Activated CD8-positive, alpha-beta memory T cell treated with anti-CD3 and anti-CD28 coated beads for 48 hours (primary cell): ENCODE results near the gene SCARF2.
A peak's percentile ranks its signal among the peaks of the same experiment; 100 is the strongest.
"Not testable (repeated sequence)": the region's sequence is repeated elsewhere in the genome, so short reads cannot be mapped to it uniquely, and the experiment has no call there.

Experiments
- DNase-seq, 3 experiments: peaks; one replicate each; pipeline ENCODE4 v3.0.0-alpha.2; 2020; ENCODE audit warnings: low read depth in 2 of 3, low spot score in 2 of 3

Gene SCARF2

DNA sequence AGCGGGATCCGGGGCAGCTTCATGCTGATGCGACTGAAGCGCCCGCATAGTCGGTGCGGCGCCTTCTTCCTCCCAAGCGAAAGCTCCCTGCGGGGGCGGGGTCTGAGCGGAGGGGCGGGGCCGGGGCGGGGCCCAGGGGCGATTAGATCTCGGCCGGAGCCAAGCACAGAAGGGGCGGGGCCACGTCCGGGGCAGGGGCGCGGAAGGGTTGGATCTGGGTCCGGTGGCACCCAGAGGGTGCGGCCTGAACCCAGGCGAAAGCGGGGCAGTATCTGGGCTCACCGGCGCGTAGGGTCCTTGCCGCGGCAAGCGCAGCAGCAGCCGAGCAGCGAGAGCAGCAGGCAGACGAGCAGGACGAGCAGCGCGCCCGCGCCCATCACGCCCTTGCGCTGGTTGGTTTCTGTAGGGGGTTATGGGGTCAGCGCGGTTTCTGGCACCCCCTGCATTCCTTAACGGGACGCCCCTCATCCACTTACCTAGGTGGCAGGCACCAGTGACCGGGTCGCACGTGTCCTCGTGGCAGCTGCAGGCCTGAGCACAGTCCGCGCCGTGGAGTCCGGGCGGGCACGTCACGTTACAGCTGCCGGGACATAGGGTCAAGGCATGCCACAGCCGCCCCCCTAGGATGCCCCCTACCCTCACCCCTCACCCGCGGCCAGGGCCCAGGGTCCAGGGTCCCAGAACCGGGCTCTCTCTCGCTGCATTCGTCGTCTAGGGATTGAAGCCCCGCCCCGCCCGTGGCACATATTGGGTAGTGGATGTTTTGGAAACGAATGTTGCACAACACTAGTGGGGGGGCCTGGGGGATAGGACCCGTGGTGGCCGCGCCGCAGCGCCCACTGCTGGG lies 8.1 kb downstream of the SCARF2 start:
- DNase-seq: peak; percentile 59 to 65 (median 60)

DNA sequence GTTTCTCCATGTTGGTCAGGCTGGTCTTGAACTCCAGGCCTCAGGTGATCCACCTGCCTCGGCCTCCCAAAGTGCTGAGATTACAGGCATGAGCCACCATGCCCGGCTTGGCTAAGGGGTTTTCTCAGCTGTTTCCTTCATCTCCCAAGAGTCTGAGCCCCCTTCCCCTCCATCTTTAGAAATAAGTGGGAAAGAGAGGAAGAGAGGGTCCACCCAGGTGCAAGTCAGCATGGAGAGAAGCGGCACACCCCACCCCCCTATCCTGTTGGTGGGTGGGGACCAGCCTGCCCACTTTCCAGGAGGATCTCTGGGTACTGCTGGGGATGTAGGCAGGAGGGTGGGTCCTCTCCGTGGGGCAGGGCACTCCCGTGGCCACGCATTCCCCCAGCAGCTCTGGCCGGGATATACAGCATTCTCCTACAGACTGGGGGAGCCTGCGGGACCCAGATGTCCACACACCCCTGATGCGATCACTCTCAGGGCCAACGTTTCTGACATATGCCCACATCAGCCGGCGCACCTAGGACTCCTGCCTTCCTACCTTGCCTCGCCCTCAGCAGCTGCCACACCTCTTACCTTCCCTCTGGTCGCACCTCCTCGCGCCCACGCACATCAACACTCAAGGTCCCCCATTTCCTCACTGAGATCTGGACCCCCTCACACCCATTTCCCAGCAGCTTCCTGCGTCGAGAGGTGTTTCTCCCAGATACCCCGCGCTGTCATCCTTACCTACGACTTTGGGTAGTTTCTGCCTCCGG lies 8.9 kb downstream of the SCARF2 start:
- no peak for DNase-seq

DNA sequence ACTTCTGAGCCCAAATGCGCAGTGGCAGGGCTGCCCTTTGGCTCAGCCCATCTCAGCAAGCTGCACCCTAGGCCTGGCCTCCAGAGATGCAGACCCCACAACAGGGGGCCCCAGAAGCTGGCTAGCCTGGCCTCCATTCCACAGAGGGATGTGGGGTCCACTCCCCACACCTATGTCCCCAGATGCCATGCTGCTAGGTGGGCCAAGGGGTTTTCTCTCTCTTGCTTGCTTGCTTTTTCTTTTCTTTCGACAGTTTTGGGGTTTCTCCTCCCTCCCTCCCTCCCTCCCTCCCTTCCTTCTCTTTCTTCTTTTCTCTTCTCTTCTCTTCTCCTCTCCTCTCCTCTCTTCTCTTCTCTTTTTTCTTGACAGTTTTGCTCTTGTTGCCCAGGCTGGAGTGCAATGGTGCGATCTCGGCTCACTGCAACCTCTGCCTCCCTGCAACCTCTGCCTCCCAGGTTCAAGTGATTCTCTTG lies 9.6 kb downstream of the SCARF2 start:
- no peak for DNase-seq

DNA sequence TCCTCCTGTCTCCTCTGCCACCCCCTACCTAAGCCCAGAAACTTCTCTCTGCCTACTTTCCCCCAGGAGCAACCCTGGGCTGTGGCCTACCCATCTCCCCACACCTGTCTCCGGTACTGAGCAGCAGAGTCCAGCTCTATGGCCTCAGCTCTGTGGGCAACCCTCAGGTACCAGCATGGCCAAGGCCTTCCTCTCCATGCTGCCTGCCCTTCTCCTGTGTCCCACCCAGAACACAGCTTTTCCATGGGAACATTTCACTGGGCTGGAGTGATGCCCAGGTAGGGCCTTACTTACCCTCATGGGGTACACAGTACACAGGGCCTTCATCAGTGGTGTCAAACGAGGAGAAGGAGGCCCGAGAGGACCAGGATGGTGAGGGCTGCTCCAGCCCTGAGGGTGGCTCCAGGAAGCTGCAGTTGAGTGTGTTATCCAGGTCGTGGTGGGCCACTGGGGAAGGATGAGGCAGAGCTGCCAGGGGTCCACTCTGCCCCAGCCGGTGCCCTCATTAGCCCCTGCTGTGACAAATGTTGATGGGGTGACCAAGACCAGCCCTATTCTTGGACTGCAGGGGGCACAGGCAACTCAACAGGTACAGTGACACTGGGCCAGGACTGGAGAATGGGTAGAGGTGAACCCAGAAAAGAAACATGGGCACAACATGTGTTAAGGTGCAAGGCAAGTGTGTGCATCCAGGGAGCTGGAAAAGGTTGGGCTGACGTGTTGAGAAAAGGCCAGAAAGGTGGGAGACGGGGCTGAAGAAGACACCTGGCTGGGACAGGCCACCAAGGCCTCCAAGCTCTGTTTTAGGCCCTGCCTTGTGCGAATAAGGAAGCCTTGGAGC lies 10.3 kb downstream of the SCARF2 start:
- no peak for DNase-seq

DNA sequence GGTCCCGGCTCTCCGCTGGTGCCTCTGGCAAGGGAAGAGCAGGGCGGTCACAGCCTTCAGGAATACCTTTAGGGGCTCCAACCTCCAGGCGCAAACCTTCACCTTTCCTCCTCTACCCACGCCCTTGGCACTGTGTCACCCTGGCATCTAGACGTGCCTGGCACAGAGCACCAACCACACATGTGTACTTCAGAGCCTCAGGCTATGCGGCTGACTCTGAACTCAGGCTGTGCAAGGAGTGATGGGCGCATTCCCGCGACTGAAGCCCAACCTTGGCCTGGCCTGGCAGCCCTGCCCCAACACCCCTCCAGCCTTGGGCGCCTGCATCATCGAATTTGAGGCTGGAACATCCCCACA lies 11.4 kb downstream of the SCARF2 start:
- DNase-seq: no peak

DNA sequence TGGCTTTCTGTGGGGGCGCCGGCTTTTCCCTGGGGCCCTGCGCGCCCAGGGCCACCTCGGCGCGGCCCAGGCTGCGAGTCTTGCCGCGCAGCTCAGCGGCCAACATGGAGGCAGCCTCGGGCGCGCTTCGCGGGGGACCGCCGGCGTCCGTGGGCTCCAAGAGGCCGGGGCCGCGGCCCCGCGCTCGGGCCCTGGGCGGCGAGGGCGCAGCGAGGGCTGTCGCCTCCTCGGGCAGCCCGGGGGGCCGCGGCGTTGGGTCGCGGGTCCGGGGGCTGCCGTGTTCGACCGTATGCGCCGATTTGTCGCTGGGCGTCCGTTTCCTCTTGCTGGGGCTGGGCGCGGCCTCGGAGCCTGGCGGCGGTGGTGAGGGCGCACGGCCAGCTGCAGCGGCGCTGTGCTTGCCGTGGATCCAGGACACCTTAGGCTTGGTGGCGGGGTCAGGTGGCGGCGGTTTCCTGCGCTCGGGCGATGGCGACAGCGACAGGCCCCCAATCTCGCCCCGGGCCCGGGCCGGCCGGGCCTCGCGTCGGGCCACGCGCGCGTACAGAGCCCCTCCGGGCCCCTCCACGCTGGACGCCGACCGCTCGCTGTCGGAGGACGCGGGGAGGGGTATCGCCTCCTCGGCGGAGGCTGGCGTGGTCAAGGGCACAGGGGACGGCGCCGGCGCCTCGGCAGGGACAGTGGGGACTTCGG lies 11.9 kb downstream of the SCARF2 start:
- no peak for DNase-seq

DNA sequence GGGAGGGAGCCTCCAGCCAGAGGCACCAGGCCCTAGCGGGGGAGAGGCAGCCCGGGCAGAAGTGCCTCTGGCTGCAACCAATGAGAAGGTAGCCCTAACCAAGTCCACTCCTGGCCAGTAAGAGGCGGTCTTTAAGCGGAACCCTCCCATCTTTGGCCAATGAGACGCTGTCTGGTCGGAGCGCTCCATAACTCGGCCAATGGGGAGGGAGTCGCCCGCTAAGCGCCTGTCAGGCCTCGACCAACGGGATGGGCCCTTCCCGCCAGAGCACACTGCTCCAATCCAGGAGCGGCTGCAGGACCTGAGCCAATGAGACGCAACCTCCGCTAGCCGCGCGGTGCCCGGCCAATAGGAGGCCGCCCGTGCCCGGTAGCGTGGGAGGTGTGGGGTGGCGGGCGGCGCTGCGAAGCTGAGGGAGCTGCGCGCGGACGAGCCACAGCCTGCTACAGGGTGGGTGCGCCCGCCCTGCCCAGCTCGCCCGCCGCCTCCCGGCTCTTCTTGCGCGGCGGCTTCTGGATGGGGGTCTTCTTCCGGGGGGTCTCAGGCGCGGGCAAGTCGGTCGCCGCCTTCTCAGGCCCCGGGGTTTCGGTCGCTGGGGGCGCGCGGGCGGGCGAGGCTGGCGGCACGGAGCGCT lies 12.6 kb downstream of the SCARF2 start:
- no peak for DNase-seq

DNA sequence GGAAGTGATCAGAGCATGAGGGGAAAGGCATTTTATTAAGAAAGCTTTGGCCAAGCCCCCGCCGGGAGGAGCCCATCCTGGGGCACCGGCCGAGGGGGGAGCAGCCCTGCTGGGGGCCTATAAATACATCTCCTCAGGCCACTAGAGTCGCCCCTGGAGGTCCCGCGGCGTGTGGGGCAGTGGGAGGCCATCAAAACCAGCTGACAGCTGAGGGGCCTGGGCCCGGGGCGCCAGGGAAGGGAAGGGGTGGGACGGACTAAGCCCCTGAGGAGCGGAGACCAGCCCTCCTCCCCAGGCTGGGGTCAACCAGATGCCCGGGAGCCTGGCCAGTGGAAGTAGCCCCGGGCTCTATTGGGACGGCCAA lies 13.1 kb downstream of the SCARF2 start:
- no peak for DNase-seq

DNA sequence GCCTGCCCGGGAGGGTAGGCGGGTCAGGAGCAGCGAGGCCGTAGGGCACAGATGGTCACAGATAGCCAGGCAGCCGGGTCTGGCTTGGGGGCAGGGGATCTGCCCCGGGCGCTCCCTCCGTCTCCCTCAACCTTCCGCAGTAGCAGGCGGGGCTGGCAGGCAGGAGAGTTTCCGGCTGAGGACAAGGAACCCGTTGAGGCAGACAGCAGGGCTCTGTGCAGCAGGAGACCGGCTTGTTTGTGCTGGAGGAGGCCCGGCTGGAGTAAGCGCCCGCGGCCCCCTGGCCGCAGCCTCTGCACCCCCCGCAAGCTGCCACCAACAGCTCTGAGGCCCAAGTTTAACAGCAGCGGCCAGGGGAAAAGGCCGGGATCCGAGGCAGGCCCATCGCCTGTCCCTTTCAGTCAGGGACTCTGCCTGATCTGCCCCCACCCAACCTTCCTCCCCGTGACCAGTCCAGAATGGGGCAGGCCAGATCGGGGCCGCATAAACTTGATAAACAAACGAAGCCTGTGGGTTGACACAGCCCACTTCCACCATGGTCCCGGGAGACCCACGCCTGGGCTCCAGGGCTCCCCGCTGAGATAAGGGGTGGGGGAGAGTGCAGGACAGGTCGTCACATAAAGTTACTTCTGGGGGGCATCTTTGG lies 13.6 kb downstream of the SCARF2 start:
- DNase-seq: no peak

DNA sequence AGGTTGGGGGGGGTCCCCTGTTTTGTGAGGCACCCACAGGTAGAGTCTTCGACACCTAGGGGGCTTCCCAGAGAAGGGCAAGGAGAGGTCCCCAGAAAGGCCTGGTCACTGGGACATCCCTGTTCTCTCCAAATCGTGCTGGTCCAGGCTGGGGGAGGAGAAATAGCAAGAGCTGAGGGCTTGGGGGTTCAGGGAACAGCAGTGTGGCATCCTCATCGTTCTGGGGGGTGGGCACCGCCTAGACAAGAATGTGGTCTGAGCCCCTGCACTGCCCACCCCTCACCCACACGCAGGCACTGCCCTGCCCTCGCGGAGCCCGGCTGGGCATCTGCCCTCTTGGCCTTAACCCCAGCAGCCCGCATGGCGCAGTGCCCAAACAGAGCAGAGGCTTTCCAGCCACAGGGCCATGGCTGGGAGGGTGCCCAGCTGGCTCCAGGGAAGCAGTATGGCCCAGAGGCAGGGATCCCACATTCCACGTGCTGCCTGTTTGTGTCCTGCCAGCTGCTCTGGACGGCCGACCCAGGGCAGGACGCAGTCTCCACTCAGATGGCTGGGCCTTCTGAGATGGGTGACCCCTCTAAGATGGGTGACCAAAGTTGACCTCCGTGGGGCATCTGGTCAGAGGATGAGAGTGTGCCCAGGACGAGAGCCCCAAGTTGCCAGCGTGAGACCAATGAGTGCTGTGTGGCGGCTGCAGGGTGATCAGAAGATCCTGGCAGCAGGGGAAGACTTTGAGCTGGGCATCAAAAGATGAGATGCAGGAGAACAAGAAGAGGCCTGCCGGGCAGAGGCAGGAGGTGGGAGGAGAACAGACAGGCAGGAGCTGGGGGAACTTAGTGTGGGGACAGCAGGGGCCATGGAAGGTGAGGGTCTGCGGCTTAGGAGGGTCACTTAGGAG lies 14.4 kb downstream of the SCARF2 start:
- no peak for DNase-seq

DNA sequence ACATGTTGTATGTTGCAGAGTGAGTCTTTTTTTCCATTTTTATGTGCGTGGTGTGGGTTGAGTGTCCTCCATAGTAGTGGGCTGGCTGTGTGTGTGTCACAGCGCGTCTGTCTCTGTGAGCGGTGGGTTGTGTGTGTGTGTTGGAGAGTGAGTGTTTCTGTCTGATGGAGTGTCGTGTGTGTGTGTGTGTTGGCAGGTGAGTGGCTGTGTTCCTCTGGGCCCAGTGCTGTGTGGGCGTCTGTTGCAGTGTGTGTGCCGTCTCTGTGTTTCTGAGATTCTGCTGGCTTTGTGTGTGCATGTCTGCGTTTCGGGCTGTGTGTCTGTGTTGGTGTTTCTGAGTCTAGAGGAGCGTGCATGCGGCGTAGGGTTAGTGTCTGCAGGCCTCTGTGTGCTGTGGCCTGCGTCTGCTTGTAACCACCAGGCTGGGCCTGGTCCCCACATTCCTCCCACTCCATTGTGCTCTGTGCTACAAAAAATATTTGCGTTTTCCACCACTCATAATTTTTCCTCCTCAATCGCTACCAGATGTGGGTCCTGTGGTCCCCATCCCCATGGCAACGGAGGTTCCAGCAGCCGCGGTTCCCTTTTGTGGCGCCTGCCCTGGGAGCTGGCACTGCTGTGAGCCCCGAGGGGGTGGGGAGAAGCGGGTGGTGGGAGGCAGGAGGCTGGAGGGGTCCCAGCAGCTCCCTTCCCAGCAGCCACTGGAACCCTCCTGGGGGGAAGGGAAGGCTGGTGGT lies 15.2 kb downstream of the SCARF2 start:
- DNase-seq: no peak

DNA sequence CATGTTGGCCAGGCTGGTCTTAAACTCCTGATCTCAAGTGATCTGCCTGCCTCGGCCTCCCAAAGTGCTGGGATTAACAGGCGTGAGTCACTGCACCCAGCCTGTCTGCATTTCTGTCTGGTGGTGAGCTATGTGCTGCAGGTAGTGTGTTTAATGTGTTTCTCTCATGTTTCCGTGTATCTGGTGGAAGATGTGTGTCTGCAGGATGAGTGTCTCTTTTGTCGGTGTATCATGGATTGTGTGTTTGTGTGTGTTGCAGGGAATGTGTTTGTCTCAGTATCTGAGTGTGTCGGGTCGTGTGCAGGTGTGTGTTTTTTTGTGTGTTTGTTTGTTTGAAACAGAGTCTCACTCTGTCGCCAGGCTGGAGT lies 16.1 kb downstream of the SCARF2 start:
- DNase-seq: no peak

DNA sequence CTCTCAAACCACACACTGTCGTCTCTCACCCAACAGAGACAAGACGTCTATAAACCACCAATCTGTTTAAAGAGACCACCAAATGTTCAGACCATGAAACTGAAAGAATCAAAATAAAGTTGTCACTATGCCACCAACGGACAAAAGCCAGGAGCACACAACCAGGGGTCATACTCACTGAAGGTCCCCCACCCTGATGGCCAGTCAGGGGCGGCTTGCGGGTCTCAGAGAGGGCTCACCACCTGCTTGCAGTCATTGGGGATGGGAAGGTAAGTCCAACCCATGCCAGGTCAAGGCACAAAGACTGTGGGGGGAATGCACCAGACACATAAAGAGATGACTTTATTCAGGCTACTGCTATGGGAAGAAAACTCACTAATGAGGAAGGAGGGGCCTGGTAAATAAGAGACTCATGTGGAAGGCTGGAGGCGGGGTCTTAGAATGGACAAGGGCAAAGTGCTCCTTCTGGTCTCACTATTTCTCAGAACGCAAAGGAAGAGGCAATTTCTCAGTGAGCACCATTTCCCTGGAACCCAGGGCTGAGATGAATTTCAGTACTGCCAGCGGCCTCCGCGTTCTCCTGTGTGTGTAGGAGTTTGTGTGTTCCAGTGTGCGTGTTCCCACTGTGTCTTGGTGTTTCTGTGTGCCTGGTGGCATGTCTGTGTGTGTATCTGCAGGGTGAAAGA lies 17.3 kb downstream of the SCARF2 start:
- no peak for DNase-seq

DNA sequence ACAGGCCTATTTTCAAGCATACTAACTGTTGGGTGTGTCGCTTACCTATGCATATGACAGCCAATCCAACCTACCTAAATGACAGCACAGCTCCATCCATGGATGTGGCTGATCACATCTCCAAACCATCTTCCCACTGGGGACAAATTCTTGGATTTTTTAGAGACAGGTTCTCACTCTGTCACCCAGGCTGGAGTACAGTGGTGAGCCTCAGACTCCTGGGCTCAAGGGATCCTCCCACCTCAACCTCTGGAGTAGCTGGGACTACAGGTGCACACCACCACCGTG lies 18.0 kb downstream of the SCARF2 start:
- DNase-seq: no peak

DNA sequence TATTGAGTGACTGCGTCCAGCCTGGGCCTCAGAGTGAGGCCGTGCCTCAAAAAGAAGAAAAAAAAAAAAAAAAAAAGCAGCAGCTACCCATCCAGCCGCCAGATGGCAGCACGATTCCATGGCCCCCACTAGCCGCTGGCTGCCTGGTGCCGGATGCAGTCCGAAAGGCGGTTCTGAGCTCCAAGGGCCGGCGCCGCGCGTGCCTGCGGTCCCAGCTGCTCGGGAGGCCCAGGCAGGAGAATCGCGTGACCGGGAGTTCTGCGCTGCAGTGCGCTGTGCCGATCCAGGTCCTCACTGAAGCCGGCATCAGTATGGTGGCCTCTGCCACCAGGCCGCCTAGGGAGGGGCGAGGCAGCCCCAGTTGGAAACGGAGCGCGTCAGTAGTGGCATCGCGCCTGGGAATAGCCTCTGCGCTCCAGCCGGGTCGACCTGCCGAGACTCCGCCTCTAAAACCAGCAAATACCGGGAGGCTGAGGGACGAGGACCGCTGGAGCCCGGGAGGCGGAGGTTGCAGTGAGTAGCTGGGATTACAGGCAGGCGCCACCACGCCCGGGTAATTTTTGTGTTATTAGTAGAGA lies 19.3 kb downstream of the SCARF2 start:
- peak in 1 of 3 experiments; percentile 29 for DNase-seq

DNA sequence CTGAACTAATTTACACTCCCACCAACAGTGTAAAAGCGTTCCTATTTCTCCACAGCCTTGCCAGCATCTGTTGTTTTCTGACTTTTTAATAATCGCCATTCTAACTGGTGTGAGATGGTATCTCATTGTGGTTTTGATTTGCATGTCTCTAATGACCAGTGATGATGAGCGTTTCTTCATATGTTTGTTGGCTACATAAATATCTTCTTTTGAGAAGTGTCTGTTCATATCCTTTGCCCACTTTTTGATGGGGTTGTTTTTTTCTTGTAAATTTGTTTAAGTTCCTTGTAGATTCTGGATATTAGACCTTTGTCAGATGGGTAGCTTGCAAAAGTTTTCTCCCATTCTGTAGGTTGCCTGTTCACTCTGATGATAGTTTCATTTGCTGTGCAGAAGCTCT lies 21.9 kb downstream of the SCARF2 start:
- DNase-seq: not testable (repeated sequence)

DNA sequence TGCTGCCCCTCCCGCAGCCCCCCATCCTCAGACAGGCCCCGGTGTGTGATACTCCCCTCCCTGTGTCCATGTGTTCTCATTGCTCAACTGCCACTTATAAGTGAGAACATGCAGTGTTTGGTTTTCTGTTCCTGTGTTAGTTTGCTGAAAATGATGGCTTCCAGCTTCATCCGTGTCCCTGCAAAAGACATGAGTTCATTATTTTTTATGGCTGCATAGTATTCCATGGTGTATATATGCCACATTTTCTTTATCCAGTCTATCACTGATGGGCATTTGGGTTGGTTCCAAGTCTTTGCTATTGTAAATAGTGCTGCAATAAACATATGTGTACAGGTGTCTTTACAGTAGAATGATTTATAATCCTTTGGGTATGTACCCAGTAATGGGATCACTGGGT lies 22.4 kb downstream of the SCARF2 start:
- not testable (repeated sequence) for DNase-seq

DNA sequence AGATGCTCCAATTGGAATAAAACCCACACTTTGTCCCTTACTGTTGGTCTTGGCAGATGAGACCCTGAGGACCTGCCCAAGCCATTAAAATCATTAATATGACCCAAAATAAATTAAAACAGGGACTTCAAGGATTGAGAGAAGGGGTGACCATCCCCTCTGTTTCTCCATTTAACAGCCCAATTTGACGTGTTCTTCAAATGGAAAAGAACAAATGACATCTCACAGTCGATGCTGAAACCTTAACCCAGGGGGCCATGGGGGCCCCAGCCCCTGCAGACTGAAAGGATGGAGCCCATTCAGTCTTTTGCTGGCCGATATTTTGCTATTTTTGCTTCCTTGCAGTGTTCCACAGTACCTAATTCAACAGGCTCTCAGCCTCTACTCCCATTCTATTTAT lies 23.2 kb downstream of the SCARF2 start:
- no peak for DNase-seq
